ENCODE data around the gene BAG3. TPM values are rescaled to one million over a fixed set of nuclear protein-coding genes. Genes with fewer than 3 reads are reported as not detected.

The BAG3 gene
- total RNA-seq, 1 experiment from 2014 or later = 57.0 TPM

- H3K4me2 ChIP-seq (ENCODE audit: low read length) = no peak overlapping the region
- H3K27me3 ChIP-seq (ENCODE audit: insufficient read depth, low read length) = no peaks in the 10 kb centered on the region
- CTCF ChIA-PET = interaction anchor here (0.7 to 0.8 kb wide), 2 partner anchors 12 to 42 kb away, joined by 3 read pairs; no protein-coding TSS in a partner anchor
- H3K4me1 ChIP-seq (ENCODE audit: control insufficient read depth in 1 of 2, insufficient read depth in 2 of 2, low read length in 2 of 2) = no peaks in the 10 kb centered on the region
- RAD21 ChIA-PET (ENCODE audit: low non-redundant PET in 1 of 2, low total read pairs in 2 of 2, uncharacterized antibody in 2 of 2, unreplicated experiment in 2 of 2) = no interaction called here
- no peak overlapping the region for H2AFZ ChIP-seq (ENCODE audit: low read depth, low read length, poor library complexity, severe bottlenecking)
- DNase-seq (ENCODE audit: low read depth, low spot score) (no peak), ATAC-seq (peak; percentile 78)
- H3K27ac ChIP-seq (ENCODE audit: low read depth, low read length) = no peak overlapping the region
- H3K79me2 ChIP-seq (ENCODE audit: insufficient read depth, low read length) = no peaks in the 10 kb centered on the region
- H3K9ac ChIP-seq (ENCODE audit: low read length) = no peak overlapping the region
- TF ChIP-seq CTCF (IDR thresholded peaks at IDR 0.05 in 2 of 3, conservative IDR thresholded peaks at IDR 0.05 in 1 of 3; ENCODE audit: borderline replicate concordance in 1 of 3, insufficient read depth in 1 of 3, low read depth in 2 of 3, low read length in 2 of 3) (peak; percentile 34 to 52 (median 50); a peak in 5 of 6 replicates), FOSL1 (IDR thresholded peaks at IDR 0.05; ENCODE audit: low read depth) (no peak), RAD21 (IDR thresholded peaks at IDR 0.05; ENCODE audit: low read depth) (peak; percentile 53)
- peaks cover 4% of the 10 kb centered on the region in 2 experiments; a peak in 2 of 4 replicates for H3K9me3 ChIP-seq (ENCODE audit: control insufficient read depth in 1 of 2, insufficient read depth in 1 of 2, low read depth in 1 of 2, low read length in 2 of 2)
- BruUV-seq (replicated peaks) = no TSS peak
- no peaks in the 10 kb centered on the region for H3K9me2 ChIP-seq (ENCODE audit: insufficient read depth)
- no peaks in the 10 kb centered on the region for H3K36me3 ChIP-seq (ENCODE audit: control insufficient read depth in 1 of 2, insufficient read depth in 2 of 2, low read length in 2 of 2)
- intact Hi-C loops (cut with micrococcal nuclease) = no loop called here
- POLR2A ChIA-PET = no interaction called here
- no peak overlapping the region for H3K4me3 ChIP-seq (replicated peaks in 1 of 2; ENCODE audit: low read depth in 1 of 2, low read length in 2 of 2)
- H4K20me1 ChIP-seq (ENCODE audit: insufficient read depth) = no peaks in the 10 kb centered on the region
Observed at GRCh38 chr10:119644205-119644814, 6.9 kb upstream of the BAG3 start.

GRCh38 chr10:119644994-119645393 lies 6.2 kb upstream of the BAG3 start:
- Histone ChIP-seq H3K4me1 (ENCODE audit: control insufficient read depth in 1 of 2, insufficient read depth in 2 of 2, low read length in 2 of 2) (no peaks in the 10 kb centered on the region), H3K4me3 (replicated peaks in 1 of 2; ENCODE audit: low read depth in 1 of 2, low read length in 2 of 2) (no peak overlapping the region), H3K27ac (ENCODE audit: low read depth, low read length) (no peak overlapping the region), H3K4me2 (ENCODE audit: low read length) (no peak overlapping the region), H3K79me2 (ENCODE audit: insufficient read depth, low read length) (no peaks in the 10 kb centered on the region), H2AFZ (ENCODE audit: low read depth, low read length, poor library complexity, severe bottlenecking) (no peak overlapping the region), H3K36me3 (ENCODE audit: control insufficient read depth in 1 of 2, insufficient read depth in 2 of 2, low read length in 2 of 2) (no peaks in the 10 kb centered on the region), H3K9me2 (ENCODE audit: insufficient read depth) (no peaks in the 10 kb centered on the region), H4K20me1 (ENCODE audit: insufficient read depth) (no peaks in the 10 kb centered on the region), H3K9me3 (ENCODE audit: control insufficient read depth in 1 of 2, insufficient read depth in 1 of 2, low read depth in 1 of 2, low read length in 2 of 2) (peaks cover 4% of the 10 kb centered on the region in 2 experiments; a peak in 2 of 4 replicates), H3K27me3 (ENCODE audit: insufficient read depth, low read length) (no peaks in the 10 kb centered on the region), H3K9ac (ENCODE audit: low read length) (no peak overlapping the region)
- ChIA-PET RAD21 (ENCODE audit: low non-redundant PET in 1 of 2, low total read pairs in 2 of 2, uncharacterized antibody in 2 of 2, unreplicated experiment in 2 of 2) (no interaction called here), POLR2A (no interaction called here), CTCF (interaction anchor here (0.7 kb wide), 1 partner anchor 43 kb away, joined by 3 read pairs; no protein-coding TSS in a partner anchor)
- no TSS peak for BruUV-seq (replicated peaks)
- intact Hi-C loops (cut with micrococcal nuclease) = no loop called here
- ATAC-seq (no peak), DNase-seq (ENCODE audit: low read depth, low spot score) (no peak)
- 0 out of 2 replicates have a peak, but pooled peaks have one; percentile 26 for TF ChIP-seq CBX3 (IDR thresholded peaks at IDR 0.05; ENCODE audit: low read depth)
- no peak for TF ChIP-seq POLR2A (IDR thresholded peaks at IDR 0.05; ENCODE audit: borderline replicate concordance, extremely low read depth, insufficient read depth, insufficient read length)
- no peak for TF ChIP-seq ZNF274 (IDR thresholded peaks at IDR 0.05; ENCODE audit: low read depth, low read length)
- no peak for TF ChIP-seq CTCF (IDR thresholded peaks at IDR 0.05 in 2 of 3, conservative IDR thresholded peaks at IDR 0.05 in 1 of 3; ENCODE audit: borderline replicate concordance in 1 of 3, insufficient read depth in 1 of 3, low read depth in 2 of 3, low read length in 2 of 3)
